T-helper 17 cell (primary cell): ENCODE measurements around the gene CDCA5. TPM values are rescaled to one million over a fixed set of nuclear protein-coding genes. Genes with fewer than 3 reads are reported as not detected.
"Not testable (repeated sequence)": the region's sequence is repeated elsewhere in the genome, so short reads cannot be mapped to it uniquely, and the experiment has no call there.

ENCODE experiments used
- ATAC-seq: fragments of 150-1000 bp; cut with Tn5 transposase; 2 replicates; pipeline ENCODE4 v1.10.0; 2021; ENCODE audit warnings: mild to moderate bottlenecking, moderate library complexity
- DNase-seq, 3 donors: peaks; one replicate each; pipeline versions ENCODE4 v3.0.0 to v3.0.0-alpha.2; 2020 to 2021
- H3K9me3 ChIP-seq: one replicate; pipeline ENCODE4 v1.7.0; 2013; ENCODE audit warnings: low read length, mild to moderate bottlenecking; ENCODE audit not compliant: control insufficient read depth, poor library complexity, severe bottlenecking
- H3K27ac Mint-ChIP-seq: one replicate; pipeline ENCODE4 v1.8.0; 2022; ENCODE audit warnings: mild to moderate bottlenecking, moderate library complexity, mixed read lengths
- H3K27me3 Mint-ChIP-seq: one replicate; pipeline ENCODE4 v1.8.0; 2022; ENCODE audit warnings: mixed read lengths
- H3K36me3 Mint-ChIP-seq: one replicate; pipeline ENCODE4 v1.8.0; 2022; ENCODE audit warnings: low read depth, mixed read lengths
- H3K4me1 Mint-ChIP-seq: one replicate; pipeline ENCODE4 v1.8.0; 2022; ENCODE audit warnings: mild to moderate bottlenecking, mixed read lengths
- H3K4me3 Mint-ChIP-seq: one replicate; pipeline ENCODE4 v1.8.0; 2022; ENCODE audit warnings: mild to moderate bottlenecking, moderate library complexity, mixed read lengths
- total RNA-seq, 4 donors: library from RNA in 2 of 4; stranded (reverse) in 2 of 4; gene quantifications; one replicate each; pipeline ENCODE4 v1.2.3 and lab custom pipeline; 2022 to 2026

Gene CDCA5
- total RNA-seq, 2 donors from 2014 or later, result 0.37 to 0.90 TPM

DNA sequence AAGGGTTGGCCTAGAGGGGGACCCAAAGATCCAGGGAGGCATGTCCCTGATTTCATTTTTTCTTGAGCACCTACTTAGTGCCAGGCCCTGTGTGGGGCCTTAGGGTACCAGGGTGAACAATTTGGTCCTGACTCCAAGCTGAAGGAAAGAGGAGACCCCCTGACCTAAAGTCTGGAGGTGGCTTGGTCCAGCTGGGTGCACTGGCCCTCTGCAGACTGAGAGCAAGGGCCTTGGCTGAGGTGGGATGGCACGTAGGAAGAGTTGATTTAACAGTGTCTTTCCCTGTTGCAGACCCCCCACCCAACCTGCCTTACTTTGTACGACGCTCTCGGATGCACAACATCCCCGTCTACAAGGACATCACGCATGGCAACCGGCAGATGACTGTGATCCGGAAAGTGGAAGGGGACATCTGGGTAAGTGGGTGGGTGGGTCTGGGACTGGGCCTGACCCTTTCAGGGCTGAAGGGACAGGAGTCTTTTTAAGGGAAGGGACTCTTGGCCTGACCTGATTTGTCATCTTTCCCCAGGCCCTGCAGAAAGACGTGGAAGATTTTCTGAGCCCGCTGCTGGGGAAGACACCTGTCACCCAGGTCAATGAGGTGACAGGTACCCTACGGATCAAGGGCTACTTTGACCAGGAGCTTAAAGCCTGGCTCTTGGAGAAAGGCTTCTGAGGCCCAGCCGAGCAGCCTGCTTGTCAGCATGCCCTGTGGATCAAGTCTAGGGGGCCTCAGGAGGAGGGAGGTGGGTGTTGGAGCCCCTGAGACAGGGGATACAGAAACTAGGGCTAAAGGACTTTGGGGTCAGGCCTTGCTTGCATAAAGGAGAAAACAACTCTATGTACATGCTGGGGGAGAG lies 41.6 kb upstream of the CDCA5 start:
- no peak for DNase-seq
- peaks cover 17% of the 10 kb centered on the region for H3K4me1 Mint-ChIP-seq
- ATAC-seq, result no peak
- H3K36me3 Mint-ChIP-seq, result peaks cover 12% of the 10 kb centered on the region
- H3K9me3 ChIP-seq, result no peaks in the 10 kb centered on the region
- no peak overlapping the region for H3K4me3 Mint-ChIP-seq
- no peak overlapping the region for H3K27ac Mint-ChIP-seq
- no peaks in the 10 kb centered on the region for H3K27me3 Mint-ChIP-seq

DNA sequence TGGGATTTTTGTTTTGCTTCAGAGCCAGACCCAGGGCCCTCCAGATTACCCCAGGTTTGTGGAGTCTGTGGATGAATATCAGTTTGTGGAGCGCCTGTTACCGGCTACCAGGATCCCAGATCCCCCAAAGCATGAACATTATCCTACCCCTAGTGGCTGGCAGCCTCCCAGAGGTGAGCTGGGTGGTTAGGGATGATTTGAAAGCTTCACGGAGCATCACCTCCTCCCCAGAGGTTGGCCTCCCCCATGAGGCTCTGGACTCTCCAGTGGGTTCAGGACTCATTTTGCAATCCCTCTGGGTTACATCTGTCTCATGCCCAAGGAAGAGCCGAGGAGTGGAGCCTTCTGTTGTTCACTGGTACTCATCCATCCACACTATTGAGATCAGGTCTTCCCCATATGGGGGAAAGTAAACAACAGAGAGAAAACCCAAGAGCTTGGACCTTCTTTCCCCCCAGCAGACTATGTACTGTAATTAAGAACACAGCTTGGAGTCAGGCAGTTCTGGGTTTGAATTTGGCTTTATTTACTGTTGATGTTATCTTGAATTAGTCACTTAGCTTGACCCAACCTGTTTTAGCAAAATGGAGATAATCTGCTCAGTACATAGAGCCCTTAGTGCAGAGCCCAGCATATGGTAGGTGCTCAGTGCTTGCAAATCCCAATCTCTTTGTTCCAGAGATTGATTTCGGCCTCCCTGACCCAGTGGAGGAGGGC lies 40.8 kb upstream of the CDCA5 start:
- peak overlapping the region; percentile 59 for H3K4me3 Mint-ChIP-seq
- H3K27me3 Mint-ChIP-seq, result no peaks in the 10 kb centered on the region
- ATAC-seq (no peak), DNase-seq (no peak)
- no peaks in the 10 kb centered on the region for H3K9me3 ChIP-seq
- H3K36me3 Mint-ChIP-seq, result peaks cover 12% of the 10 kb centered on the region
- peak overlapping the region; percentile 39 for H3K27ac Mint-ChIP-seq
- peaks cover 17% of the 10 kb centered on the region for H3K4me1 Mint-ChIP-seq

- Mint-ChIP-seq H3K4me1 (peaks cover 27% of the 10 kb centered on the region), H3K4me3 (peak within 1 kb of the TSS; percentile 99), H3K27me3 (no peaks in the 10 kb centered on the region), H3K27ac (peak within 1 kb of the TSS; percentile 99), H3K36me3 (peaks cover 12% of the 10 kb centered on the region)
- H3K9me3 ChIP-seq, result no peaks in the 10 kb centered on the region
- peak; percentile 81 for ATAC-seq
- DNase-seq, result peak; percentile 96 to 97 (median 97)
Observed at GRCh38 chr11:65121865-65122696, 38.2 kb upstream of the CDCA5 start, which contains the start of the genes FAU and MRPL49. Gene FAU, minus strand, starts transcription at chr11:65122134. Its CDS starts 321 bp downstream, at chr11:65121813. Gene MRPL49, plus strand, starts transcription at chr11:65122321. Its CDS starts 26 bp downstream, at chr11:65122347.

- H3K9me3 ChIP-seq, result no peaks in the 10 kb centered on the region
- Mint-ChIP-seq H3K27ac (peak overlapping the region; percentile 99), H3K4me1 (peaks cover 31% of the 10 kb centered on the region), H3K27me3 (no peaks in the 10 kb centered on the region), H3K4me3 (peak overlapping the region; percentile 99), H3K36me3 (peaks cover 12% of the 10 kb centered on the region)
- ATAC-seq (no peak), DNase-seq (no peak)
Observed at GRCh38 chr11:65121447-65121864, 37.6 kb upstream of the CDCA5 start.

DNA sequence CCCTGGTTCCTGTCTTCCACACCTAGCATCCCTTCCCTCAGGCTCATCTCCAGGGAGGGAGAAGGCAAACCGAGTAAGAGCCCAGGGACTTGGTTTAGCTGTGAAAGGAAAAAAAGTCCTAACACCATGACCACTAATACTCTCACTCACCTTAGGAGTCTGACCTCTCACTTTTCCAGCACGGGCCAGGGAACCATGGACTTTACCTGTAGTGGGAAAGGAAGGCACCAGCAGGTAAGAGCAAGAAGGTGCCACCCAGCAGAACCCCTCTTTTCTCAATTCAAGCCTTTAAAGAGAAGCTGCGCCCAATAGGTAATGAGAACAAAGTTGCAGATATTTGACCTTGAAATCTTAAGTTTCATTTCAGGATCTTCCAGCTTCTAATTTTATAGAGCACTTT lies 37.0 kb upstream of the CDCA5 start:
- DNase-seq, result no peak
- Mint-ChIP-seq H3K27ac (peak overlapping the region; percentile 99), H3K36me3 (peaks cover 12% of the 10 kb centered on the region), H3K27me3 (no peaks in the 10 kb centered on the region), H3K4me1 (peaks cover 31% of the 10 kb centered on the region), H3K4me3 (peak overlapping the region; percentile 99)
- H3K9me3 ChIP-seq, result no peaks in the 10 kb centered on the region
- no peak for ATAC-seq

DNA sequence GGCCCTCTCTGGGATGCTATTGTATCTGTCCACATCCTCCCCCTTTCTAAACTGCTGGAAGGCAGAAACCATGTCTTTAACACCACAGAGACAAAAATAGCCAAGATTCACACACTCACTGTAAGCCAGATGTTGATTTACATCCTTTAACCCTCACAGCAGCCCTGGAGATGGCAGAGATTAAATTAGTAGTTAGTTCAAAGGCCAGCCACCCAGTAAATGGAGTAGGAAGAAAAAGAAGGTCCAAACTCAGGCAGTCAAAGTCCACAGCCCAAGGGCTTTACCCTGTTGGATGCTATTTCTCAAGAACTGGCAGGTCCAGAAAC lies 35.8 kb upstream of the CDCA5 start:
- Mint-ChIP-seq H3K27ac (peak overlapping the region; percentile 99), H3K36me3 (peaks cover 12% of the 10 kb centered on the region), H3K27me3 (no peaks in the 10 kb centered on the region), H3K4me3 (peak overlapping the region; percentile 28), H3K4me1 (peaks cover 31% of the 10 kb centered on the region)
- DNase-seq, result no peak
- no peaks in the 10 kb centered on the region for H3K9me3 ChIP-seq
- ATAC-seq, result no peak

- not testable (repeated sequence) for ATAC-seq, H3K36me3 Mint-ChIP-seq, H3K27me3 Mint-ChIP-seq, DNase-seq, H3K9me3 ChIP-seq
- Mint-ChIP-seq H3K4me1 (peaks cover 28% of the 10 kb centered on the region), H3K4me3 (peak overlapping the region; percentile 28), H3K27ac (peak overlapping the region; percentile 99)
Observed at GRCh38 chr11:65118891-65119669, 35.2 kb upstream of the CDCA5 start.

- peak overlapping the region; percentile 99 for H3K27ac Mint-ChIP-seq
- H3K4me3 Mint-ChIP-seq, result peak overlapping the region; percentile 94
- H3K9me3 ChIP-seq, result no peaks in the 10 kb centered on the region
- H3K36me3 Mint-ChIP-seq, result peaks cover 10% of the 10 kb centered on the region
- H3K27me3 Mint-ChIP-seq, result no peaks in the 10 kb centered on the region
- H3K4me1 Mint-ChIP-seq, result peaks cover 31% of the 10 kb centered on the region
- ATAC-seq (no peak), DNase-seq (no peak)
Observed at GRCh38 chr11:65118097-65118837, 34.4 kb upstream of the CDCA5 start.

- Mint-ChIP-seq H3K4me1 (peaks cover 36% of the 10 kb centered on the region), H3K27me3 (no peaks in the 10 kb centered on the region), H3K27ac (peak within 1 kb of the TSS; percentile 99), H3K36me3 (peaks cover 10% of the 10 kb centered on the region), H3K4me3 (peak within 1 kb of the TSS; percentile 94)
- ATAC-seq (peak; percentile 75), DNase-seq (peak; percentile 96 to 100 (median 99))
- H3K9me3 ChIP-seq, result no peaks in the 10 kb centered on the region
Observed at GRCh38 chr11:65117206-65118096, 33.6 kb upstream of the CDCA5 start, which contains the start of gene ZNHIT2. Gene ZNHIT2, minus strand, starts transcription at chr11:65117701. Its CDS starts 48 bp downstream, at chr11:65117653.

- DNase-seq (peak in 2 of 3 donors; percentile 36 to 46), ATAC-seq (peak; percentile 20)
- Mint-ChIP-seq H3K4me1 (peaks cover 32% of the 10 kb centered on the region), H3K4me3 (peak overlapping the region; percentile 94), H3K27me3 (no peaks in the 10 kb centered on the region), H3K36me3 (peaks cover 5% of the 10 kb centered on the region), H3K27ac (peak overlapping the region; percentile 99)
- H3K9me3 ChIP-seq, result no peaks in the 10 kb centered on the region
Observed at GRCh38 chr11:65116370-65117205, 32.7 kb upstream of the CDCA5 start.
